GM12878 (cell line): Measurements from ENCODE around the gene CTSW. TPM values are rescaled to one million over a fixed set of nuclear protein-coding genes. Genes with fewer than 3 reads are reported as not detected.

Experiments
- ATAC-seq: fragments of 200-7000 bp; cut with Tn5 transposase; 3 replicates; pipeline ENCODE4 v1.9.1; 2020; ENCODE audit warnings: mild to moderate bottlenecking, moderate library complexity
- BruUV-seq: library from RNA; stranded (reverse); fragments of 400-500 nt; replicated peaks from 2 replicates; lab custom pipeline; 2021; lab: Mats Ljungman, UMichigan
- CTCF ChIA-PET: fragments of 300-600 bp; sonication (Branson Sonifier 250); formaldehyde crosslinking; extraction: SDS; loops from one replicate; lab custom pipeline; 2021; ENCODE audit warnings: inconsistent platforms; lab: Yijun Ruan, JAX
- POLR2A ChIA-PET: fragments of 350-600 bp; formaldehyde crosslinking; extraction: SDS; loops from one replicate; lab custom pipeline; 2021; ENCODE audit warnings: inconsistent platforms; lab: Charles Lee
- RAD21 ChIA-PET: fragments of 300-600 bp; sonication (Branson Sonifier 250); formaldehyde crosslinking; loops from one replicate; lab custom pipeline; 2023; ENCODE audit warnings: antibody characterized with exemption; ENCODE audit not compliant: unreplicated experiment; lab: Charles Lee
- SMC1A ChIA-PET: fragments of 300-600 bp; sonication (Branson Sonifier 250); formaldehyde crosslinking; loops from one replicate; lab custom pipeline; 2023; ENCODE audit not compliant: unreplicated experiment, uncharacterized antibody; lab: Charles Lee
- DNase-seq: peaks from one replicate; pipeline ENCODE4 v3.0.0-alpha.2; 2011; ENCODE audit warnings: low read depth, low spot score
- FAIRE-seq: peaks from 3 replicates; lab custom pipeline; 2011; peaks lifted over from hg19 to GRCh38; lab: Jason Lieb, UNC
- H2AFZ ChIP-seq: 2 replicates; pipeline ENCODE4 v1.6.0; 2011; ENCODE audit warnings: low read depth, low read length, control low read depth; ENCODE audit not compliant: control insufficient read depth
- H3K27ac ChIP-seq: 2 replicates; pipeline ENCODE4 v1.5.1; 2011; ENCODE audit warnings: control low read depth; ENCODE audit not compliant: control insufficient read depth, insufficient read depth
- H3K27me3 ChIP-seq, 2 experiments: replicated peaks in 1 of 2; 2 replicates each; pipeline versions ENCODE4 v1.6.0 to v1.6.1; 2011; ENCODE audit warnings: low read length in 1 of 2; ENCODE audit not compliant: control insufficient read depth in 2 of 2, insufficient read depth in 2 of 2
- H3K36me3 ChIP-seq, 2 experiments: 2 replicates each; pipeline ENCODE4 v1.5.1; 2011; ENCODE audit warnings: low read length in 1 of 2; ENCODE audit not compliant: control insufficient read depth in 2 of 2, insufficient read depth in 2 of 2
- H3K4me1 ChIP-seq: 2 replicates; pipeline ENCODE4 v1.6.1; 2011; ENCODE audit warnings: mild to moderate bottlenecking, low read length, moderate library complexity, mixed read lengths; ENCODE audit not compliant: control insufficient read depth, insufficient read depth
- H3K4me2 ChIP-seq: 2 replicates; pipeline ENCODE4 v1.6.0; 2011; ENCODE audit warnings: control low read depth; ENCODE audit not compliant: control insufficient read depth, insufficient read depth
- H3K4me3 ChIP-seq: fragments of 200-600 bp; sonication (generic); 2 replicates; pipeline ENCODE4 v1.5.1; 2016
- H3K79me2 ChIP-seq: 2 replicates; pipeline ENCODE4 v1.6.0; 2011; ENCODE audit warnings: low read length; ENCODE audit not compliant: control insufficient read depth, insufficient read depth
- H3K9ac ChIP-seq: 2 replicates; pipeline ENCODE4 v1.8.0; 2011; ENCODE audit warnings: low read length, control low read depth, mixed read lengths; ENCODE audit not compliant: control insufficient read depth, insufficient read depth
- H3K9me3 ChIP-seq: replicated peaks from 3 replicates; pipeline ENCODE4 v1.5.1; 2011; ENCODE audit warnings: mild to moderate bottlenecking, low read length; ENCODE audit not compliant: control insufficient read depth, insufficient read depth
- H4K20me1 ChIP-seq: 2 replicates; pipeline ENCODE4 v1.6.0; 2011; ENCODE audit not compliant: control insufficient read depth, insufficient read depth
- BCLAF1 ChIP-seq: fragments of 450-650 bp; IDR thresholded peaks from 2 replicates; pipeline ENCODE4 v1.6.1; 2017; ENCODE audit warnings: antibody characterized with exemption, mild to moderate bottlenecking, moderate library complexity
- CREM ChIP-seq: IDR thresholded peaks from 2 replicates; pipeline ENCODE4 v1.6.1; 2014; ENCODE audit warnings: antibody characterized with exemption, low read depth
- RB1 ChIP-seq: fragments of 450-650 bp; formaldehyde crosslinking; IDR thresholded peaks from 2 replicates; pipeline ENCODE4 v1.6.1; 2017; ENCODE audit warnings: mild to moderate bottlenecking, borderline replicate concordance
- SKIL ChIP-seq: fragments of 450-650 bp; IDR thresholded peaks from 2 replicates; pipeline ENCODE4 v1.6.1; 2017; ENCODE audit warnings: mild to moderate bottlenecking, low read depth, inconsistent platforms; ENCODE audit not compliant: poor library complexity, severe bottlenecking
- SMARCA5 ChIP-seq: fragments of 450-650 bp; IDR thresholded peaks from 2 replicates; pipeline ENCODE4 v1.6.1; 2017; ENCODE audit warnings: mild to moderate bottlenecking
- SP1 ChIP-seq: IDR thresholded peaks from one replicate; pipeline ENCODE4 v1.6.1; 2011; ENCODE audit warnings: low read depth, low read length
- YBX1 ChIP-seq: fragments of 450-650 bp; IDR thresholded peaks from 2 replicates; pipeline ENCODE4 v1.6.1; 2016; ENCODE audit warnings: antibody characterized with exemption
- YY1 ChIP-seq: IDR thresholded peaks from 2 replicates; pipeline ENCODE4 v1.6.1; 2011; ENCODE audit warnings: low read depth, mild to moderate bottlenecking, low read length
- ZNF24 ChIP-seq: fragments of 450-650 bp; IDR thresholded peaks from 2 replicates; pipeline ENCODE4 v1.6.1; 2017; ENCODE audit warnings: antibody characterized with exemption, mild to moderate bottlenecking
- WGBS: methylation state at CpG from one replicate; pipeline ENCODE4 v1.1.6; 2016; ENCODE audit warnings: low lambda C conversion rate; ENCODE audit not compliant: insufficient replicate concordance, insufficient coverage; ENCODE audit errors: missing lambda C conversion rate; 5-methylcytosine and 5-hydroxymethylcytosine counted together
- in situ Hi-C: fragments of 300-500 bp; cut with MboI; formaldehyde crosslinking; loops from 9 replicates; pipeline ENCODE4 v1.14.3; 2018; ENCODE audit warnings: mixed read lengths
- intact Hi-C: fragments of 100-400 bp; cut with micrococcal nuclease; formaldehyde crosslinking; loops from one replicate; pipeline ENCODE4 v1.14.2; 2022; ENCODE audit not compliant: unreplicated experiment
- polyA plus RNA-seq, 11 experiments: library from polyadenylated mRNA; depleted of rRNA in 4 of 11; unstranded in 6 of 11; stranded (reverse) in 5 of 11; fragments of >200 nt; fragmentation: Nextera tagmentation in 4 of 11; fragmentation: Illumina TruSeq in 1 of 11; extraction: Ambion mirVana in 4 of 11; extraction: Trizol in 1 of 11; gene quantifications; 1 replicate in 1 of 11; 2 replicates in 10 of 11; pipeline versions ENCODE4 v1.2.1 to v1.2.3, GENCODE V29; 2011 to 2016; ENCODE audit warnings: inconsistent platforms in 2 of 11, missing spikeins in 2 of 11, low read depth in 1 of 11
- total RNA-seq, 4 experiments: library from RNA; depleted of rRNA in 3 of 4; stranded (reverse); fragments of >200 nt in 3 of 4; fragmentation: Illumina TruSeq in 1 of 4; extraction: Trizol in 1 of 4; gene quantifications; 2 replicates each; pipeline versions ENCODE4 v1.2.1 to v1.2.3, GENCODE V29; 2013 to 2021
- TF ChIP-seq, protein P1 (sequence below): fragments of 450-650 bp; conservative IDR thresholded peaks from 2 replicates; pipeline ENCODE4 v1.6.1; 2017; ENCODE audit warnings: mild to moderate bottlenecking, moderate library complexity
- TF ChIP-seq, protein P2 (sequence below): fragments of 450-650 bp; IDR thresholded peaks from 2 replicates; pipeline ENCODE4 v1.6.1; 2016; ENCODE audit warnings: mild to moderate bottlenecking

The CTSW gene
- total and polyA plus RNA-seq, 10 of the 15 experiments (the other 5 are each of a cell fraction or from before 2014, with no cell fraction given): 0.53 to 12.0 (median 1.7) TPM

- peak; percentile 65 for ATAC-seq
- peaks cover 0 to 9% of the 10 kb centered on the region in 2 experiments; a peak in 2 of 4 replicates for H3K36me3 ChIP-seq
- H3K4me3 ChIP-seq: peak within 1 kb of the TSS; percentile 98
- H4K20me1 ChIP-seq: no peaks in the 10 kb centered on the region
- WGBS: under 1% methylated on average over 91 of the region's 94 CpGs
- peaks cover 55% of the 10 kb centered on the region for H3K79me2 ChIP-seq
- BruUV-seq: no TSS peak
- H3K27ac ChIP-seq: peak within 1 kb of the TSS; percentile 90
- DNase-seq: peak; percentile 77
- intact Hi-C loops (loop anchor here (5.0 to 10.0 kb wide), 2 partner anchors 37 to 244 kb away; no protein-coding TSS in a partner anchor), in situ Hi-C loops (no loop called here)
- ChIA-PET CTCF (interaction anchor here (0.8 to 11.0 kb wide), 30 partner anchors 9 to 303 kb away, joined by 3 to 167 read pairs (median 4); partner anchors contain the start of genes BANF1, CFL1, FOSL1 and MUS81), POLR2A (interaction anchor here (0.5 to 7.4 kb wide), 45 partner anchors 7 to 1463 kb away, joined by 3 to 155 read pairs (median 4); partner anchors contain the start of genes AP5B1, BANF1, CFL1 and EIF1AD), RAD21 (interaction anchor here (0.7 to 8.0 kb wide), 25 partner anchors 8 to 590 kb away, joined by 3 to 76 read pairs (median 5); partner anchors contain the start of genes BANF1, CFL1, DPP3 and EIF1AD), SMC1A (interaction anchor here (0.7 to 6.7 kb wide), 24 partner anchors 10 to 275 kb away, joined by 3 to 52 read pairs (median 4); partner anchors contain the start of genes CFL1, FOSL1, MUS81 and PCNX3)
- H3K9ac ChIP-seq: peak within 1 kb of the TSS; percentile 94
- H3K4me2 ChIP-seq: peak within 1 kb of the TSS; percentile 99
- H3K9me3 ChIP-seq: no peaks in the 10 kb centered on the region
- H2AFZ ChIP-seq: peak within 1 kb of the TSS; percentile 53
- no peaks in the 10 kb centered on the region for H3K27me3 ChIP-seq
- peak; percentile 64 for FAIRE-seq
- peaks cover 29% of the 10 kb centered on the region for H3K4me1 ChIP-seq
- TF ChIP-seq, protein P1, sequence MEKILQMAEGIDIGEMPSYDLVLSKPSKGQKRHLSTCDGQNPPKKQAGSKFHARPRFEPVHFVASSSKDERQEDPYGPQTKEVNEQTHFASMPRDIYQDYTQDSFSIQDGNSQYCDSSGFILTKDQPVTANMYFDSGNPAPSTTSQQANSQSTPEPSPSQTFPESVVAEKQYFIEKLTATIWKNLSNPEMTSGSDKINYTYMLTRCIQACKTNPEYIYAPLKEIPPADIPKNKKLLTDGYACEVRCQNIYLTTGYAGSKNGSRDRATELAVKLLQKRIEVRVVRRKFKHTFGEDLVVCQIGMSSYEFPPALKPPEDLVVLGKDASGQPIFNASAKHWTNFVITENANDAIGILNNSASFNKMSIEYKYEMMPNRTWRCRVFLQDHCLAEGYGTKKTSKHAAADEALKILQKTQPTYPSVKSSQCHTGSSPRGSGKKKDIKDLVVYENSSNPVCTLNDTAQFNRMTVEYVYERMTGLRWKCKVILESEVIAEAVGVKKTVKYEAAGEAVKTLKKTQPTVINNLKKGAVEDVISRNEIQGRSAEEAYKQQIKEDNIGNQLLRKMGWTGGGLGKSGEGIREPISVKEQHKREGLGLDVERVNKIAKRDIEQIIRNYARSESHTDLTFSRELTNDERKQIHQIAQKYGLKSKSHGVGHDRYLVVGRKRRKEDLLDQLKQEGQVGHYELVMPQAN: peak; percentile 93
- TF ChIP-seq BCLAF1 (no peak; the same call in 1 of the 2 replicates), ZNF24 (0 out of 2 replicates have a peak, but pooled peaks have one; percentile 51), YBX1 (no peak), SP1 (peak; percentile 78), SKIL (no peak), CREM (peak; percentile 53), YY1 (peak; percentile 67; the same call in 1 of the 2 replicates), RB1 (peak; percentile 82; the same call in 1 of the 2 replicates), SMARCA5 (peak; percentile 90)
- TF ChIP-seq, protein P2, sequence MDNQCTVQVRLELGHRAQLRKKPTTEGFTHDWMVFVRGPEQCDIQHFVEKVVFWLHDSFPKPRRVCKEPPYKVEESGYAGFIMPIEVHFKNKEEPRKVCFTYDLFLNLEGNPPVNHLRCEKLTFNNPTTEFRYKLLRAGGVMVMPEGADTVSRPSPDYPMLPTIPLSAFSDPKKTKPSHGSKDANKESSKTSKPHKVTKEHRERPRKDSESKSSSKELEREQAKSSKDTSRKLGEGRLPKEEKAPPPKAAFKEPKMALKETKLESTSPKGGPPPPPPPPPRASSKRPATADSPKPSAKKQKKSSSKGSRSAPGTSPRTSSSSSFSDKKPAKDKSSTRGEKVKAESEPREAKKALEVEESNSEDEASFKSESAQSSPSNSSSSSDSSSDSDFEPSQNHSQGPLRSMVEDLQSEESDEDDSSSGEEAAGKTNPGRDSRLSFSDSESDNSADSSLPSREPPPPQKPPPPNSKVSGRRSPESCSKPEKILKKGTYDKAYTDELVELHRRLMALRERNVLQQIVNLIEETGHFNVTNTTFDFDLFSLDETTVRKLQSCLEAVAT: peak; percentile 82
Measured at GRCh38 chr11:65890324-65891218, 10.9 kb downstream of the CTSW start, which contains the start of gene CCDC85B. Gene CCDC85B (plus strand): TSS chr11:65890673. CDS start chr11:65890784, 111 bp downstream.
